Measurements from ENCODE around the gene TOX2. TPM values are rescaled to one million over a fixed set of nuclear protein-coding genes. Genes with fewer than 3 reads are reported as not detected.

Gene TOX2
- total RNA-seq, 1 donor from 2014 or later: 3.3 TPM

GRCh38 chr20:43925801-43926200 lies 11.1 kb downstream of the TOX2 start:
- DNase-seq (ENCODE audit: low read depth, low spot score): no peak
- TF ChIP-seq, protein P1, sequence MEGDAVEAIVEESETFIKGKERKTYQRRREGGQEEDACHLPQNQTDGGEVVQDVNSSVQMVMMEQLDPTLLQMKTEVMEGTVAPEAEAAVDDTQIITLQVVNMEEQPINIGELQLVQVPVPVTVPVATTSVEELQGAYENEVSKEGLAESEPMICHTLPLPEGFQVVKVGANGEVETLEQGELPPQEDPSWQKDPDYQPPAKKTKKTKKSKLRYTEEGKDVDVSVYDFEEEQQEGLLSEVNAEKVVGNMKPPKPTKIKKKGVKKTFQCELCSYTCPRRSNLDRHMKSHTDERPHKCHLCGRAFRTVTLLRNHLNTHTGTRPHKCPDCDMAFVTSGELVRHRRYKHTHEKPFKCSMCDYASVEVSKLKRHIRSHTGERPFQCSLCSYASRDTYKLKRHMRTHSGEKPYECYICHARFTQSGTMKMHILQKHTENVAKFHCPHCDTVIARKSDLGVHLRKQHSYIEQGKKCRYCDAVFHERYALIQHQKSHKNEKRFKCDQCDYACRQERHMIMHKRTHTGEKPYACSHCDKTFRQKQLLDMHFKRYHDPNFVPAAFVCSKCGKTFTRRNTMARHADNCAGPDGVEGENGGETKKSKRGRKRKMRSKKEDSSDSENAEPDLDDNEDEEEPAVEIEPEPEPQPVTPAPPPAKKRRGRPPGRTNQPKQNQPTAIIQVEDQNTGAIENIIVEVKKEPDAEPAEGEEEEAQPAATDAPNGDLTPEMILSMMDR (conservative IDR thresholded peaks at IDR 0.05): no peak
- Mint-ChIP-seq H3K27ac (ENCODE audit: unreplicated experiment) (no peak overlapping the region), H3K4me3 (no peak overlapping the region), H3K9me3 (no peaks in the 10 kb centered on the region), H3K36me3 (ENCODE audit: low read depth) (no peaks in the 10 kb centered on the region), H3K4me1 (peaks cover 8% of the 10 kb centered on the region), H3K27me3 (ENCODE audit: low read depth) (peaks cover 59% of the 10 kb centered on the region)

GRCh38 chr20:43926287-43927050 lies 11.8 kb downstream of the TOX2 start:
- Mint-ChIP-seq H3K36me3 (ENCODE audit: low read depth) (no peaks in the 10 kb centered on the region), H3K27ac (ENCODE audit: unreplicated experiment) (no peak overlapping the region), H3K4me1 (peaks cover 8% of the 10 kb centered on the region), H3K27me3 (ENCODE audit: low read depth) (peaks cover 59% of the 10 kb centered on the region), H3K9me3 (no peaks in the 10 kb centered on the region), H3K4me3 (no peak overlapping the region)
- TF ChIP-seq, protein P1 (conservative IDR thresholded peaks at IDR 0.05): no peak
- DNase-seq (ENCODE audit: low read depth, low spot score): no peak

- Mint-ChIP-seq H3K36me3 (ENCODE audit: low read depth) (no peaks in the 10 kb centered on the region), H3K4me1 (no peaks in the 10 kb centered on the region), H3K27ac (ENCODE audit: unreplicated experiment) (no peak overlapping the region), H3K27me3 (ENCODE audit: low read depth) (peaks cover 18% of the 10 kb centered on the region), H3K9me3 (no peaks in the 10 kb centered on the region), H3K4me3 (no peak overlapping the region)
- TF ChIP-seq, protein P1 (conservative IDR thresholded peaks at IDR 0.05): no peak
- no peak for DNase-seq (ENCODE audit: low read depth, low spot score)
Observed at GRCh38 chr20:43931976-43932375, 17.3 kb downstream of the TOX2 start.

GRCh38 chr20:43934833-43935232 lies 20.2 kb downstream of the TOX2 start:
- DNase-seq (ENCODE audit: low read depth, low spot score): no peak
- H3K27me3 Mint-ChIP-seq (ENCODE audit: low read depth): peaks cover 5% of the 10 kb centered on the region
- TF ChIP-seq, protein P1 (conservative IDR thresholded peaks at IDR 0.05): no peak
- H3K36me3 Mint-ChIP-seq (ENCODE audit: low read depth): no peaks in the 10 kb centered on the region
- no peak overlapping the region for H3K4me3 Mint-ChIP-seq
- no peak overlapping the region for H3K27ac Mint-ChIP-seq (ENCODE audit: unreplicated experiment)
- H3K9me3 Mint-ChIP-seq: no peaks in the 10 kb centered on the region
- no peaks in the 10 kb centered on the region for H3K4me1 Mint-ChIP-seq

GRCh38 chr20:43936104-43936770 lies 21.6 kb downstream of the TOX2 start:
- no peak for DNase-seq (ENCODE audit: low read depth, low spot score)
- TF ChIP-seq, protein P1 (conservative IDR thresholded peaks at IDR 0.05): no peak

More at GRCh38 chr20:43936104-43936770, 21.6 kb downstream of the TOX2 start:
- Mint-ChIP-seq H3K4me1 (no peaks in the 10 kb centered on the region), H3K4me3 (no peak overlapping the region), H3K36me3 (ENCODE audit: low read depth) (no peaks in the 10 kb centered on the region), H3K9me3 (no peaks in the 10 kb centered on the region), H3K27me3 (ENCODE audit: low read depth) (peaks cover 2% of the 10 kb centered on the region), H3K27ac (ENCODE audit: unreplicated experiment) (no peak overlapping the region)

All from neural crest cell (in vitro differentiated cells).